Coronary artery (tissue), 2 donors: ENCODE results near the gene TMEM158.

Experiments
- DNase-seq: peaks from one replicate; pipeline ENCODE4 v3.0.0-alpha.2; 2017; ENCODE audit warnings: low spot score
- H3K27ac ChIP-seq, 2 donors: fragments of 200-600 bp; sonication (generic); one replicate each; pipeline ENCODE4 v1.5.1; 2016 to 2019
- H3K4me3 ChIP-seq: fragments of 200-600 bp; sonication (generic); 2 replicates; pipeline ENCODE4 v1.5.1; 2016; ENCODE audit warnings: mild to moderate bottlenecking, moderate library complexity
- TF ChIP-seq, protein P1 (sequence below): fragments of 200-600 bp; sonication (generic); IDR thresholded peaks from one replicate; pipeline ENCODE4 v1.5.1; 2019; ENCODE audit warnings: antibody characterized with exemption

The TMEM158 gene

DNA sequence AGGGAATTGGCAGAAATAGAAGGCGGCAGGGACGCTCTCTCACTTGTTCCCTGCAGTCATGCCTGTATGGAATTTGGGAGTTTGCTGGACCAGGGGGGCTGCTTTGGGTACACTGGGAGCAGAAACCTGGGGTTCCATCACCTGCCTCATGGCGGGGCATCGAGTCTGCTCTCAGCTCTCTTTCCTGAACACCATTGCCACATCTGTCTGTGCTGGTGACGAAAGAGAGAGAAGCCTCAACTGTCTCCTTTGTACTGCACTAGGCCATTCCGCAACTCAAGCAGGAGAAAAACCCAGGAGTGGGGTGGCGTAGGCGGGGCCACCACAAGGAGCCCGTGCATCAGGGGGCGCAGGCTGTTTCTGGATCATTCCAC, 14.0 kb downstream of the TMEM158 start:
- TF ChIP-seq, protein P1, sequence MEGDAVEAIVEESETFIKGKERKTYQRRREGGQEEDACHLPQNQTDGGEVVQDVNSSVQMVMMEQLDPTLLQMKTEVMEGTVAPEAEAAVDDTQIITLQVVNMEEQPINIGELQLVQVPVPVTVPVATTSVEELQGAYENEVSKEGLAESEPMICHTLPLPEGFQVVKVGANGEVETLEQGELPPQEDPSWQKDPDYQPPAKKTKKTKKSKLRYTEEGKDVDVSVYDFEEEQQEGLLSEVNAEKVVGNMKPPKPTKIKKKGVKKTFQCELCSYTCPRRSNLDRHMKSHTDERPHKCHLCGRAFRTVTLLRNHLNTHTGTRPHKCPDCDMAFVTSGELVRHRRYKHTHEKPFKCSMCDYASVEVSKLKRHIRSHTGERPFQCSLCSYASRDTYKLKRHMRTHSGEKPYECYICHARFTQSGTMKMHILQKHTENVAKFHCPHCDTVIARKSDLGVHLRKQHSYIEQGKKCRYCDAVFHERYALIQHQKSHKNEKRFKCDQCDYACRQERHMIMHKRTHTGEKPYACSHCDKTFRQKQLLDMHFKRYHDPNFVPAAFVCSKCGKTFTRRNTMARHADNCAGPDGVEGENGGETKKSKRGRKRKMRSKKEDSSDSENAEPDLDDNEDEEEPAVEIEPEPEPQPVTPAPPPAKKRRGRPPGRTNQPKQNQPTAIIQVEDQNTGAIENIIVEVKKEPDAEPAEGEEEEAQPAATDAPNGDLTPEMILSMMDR, result no peak
- no peak overlapping the region for H3K4me3 ChIP-seq
- DNase-seq, result no peak
- no peak overlapping the region for H3K27ac ChIP-seq

DNA sequence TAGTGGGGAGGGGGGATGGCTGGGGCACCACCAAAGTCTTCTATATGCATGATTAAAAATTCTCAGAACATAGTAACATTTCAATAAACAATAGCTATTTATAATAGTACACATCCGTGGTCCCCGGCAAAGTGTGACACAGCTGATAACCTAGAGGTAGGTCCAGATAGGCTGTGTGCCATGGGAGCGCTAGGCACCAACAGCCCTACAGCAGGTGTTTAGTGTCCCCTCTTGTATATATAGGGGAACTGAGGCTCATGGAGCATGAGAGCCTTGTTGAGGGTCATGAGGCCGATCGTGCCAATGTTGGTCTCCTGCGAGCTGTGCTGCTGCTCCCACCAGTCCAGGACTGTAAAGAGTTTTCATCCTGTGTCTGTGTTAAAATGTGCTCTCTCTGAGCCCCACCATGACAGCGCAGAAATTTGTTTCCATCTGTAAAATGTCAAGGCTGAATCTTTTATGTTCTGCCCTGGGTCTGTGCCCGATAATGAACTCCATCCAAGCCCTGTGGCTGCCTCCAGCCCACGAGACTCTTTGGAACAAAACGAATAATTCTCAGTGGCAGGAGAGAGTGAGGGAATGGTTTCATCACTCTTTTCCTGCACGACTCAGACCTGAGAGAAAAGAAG, 14.5 kb downstream of the TMEM158 start:
- Histone ChIP-seq H3K27ac (no peak overlapping the region), H3K4me3 (no peak overlapping the region)
- TF ChIP-seq, protein P1, result no peak
- DNase-seq, result no peak

DNA sequence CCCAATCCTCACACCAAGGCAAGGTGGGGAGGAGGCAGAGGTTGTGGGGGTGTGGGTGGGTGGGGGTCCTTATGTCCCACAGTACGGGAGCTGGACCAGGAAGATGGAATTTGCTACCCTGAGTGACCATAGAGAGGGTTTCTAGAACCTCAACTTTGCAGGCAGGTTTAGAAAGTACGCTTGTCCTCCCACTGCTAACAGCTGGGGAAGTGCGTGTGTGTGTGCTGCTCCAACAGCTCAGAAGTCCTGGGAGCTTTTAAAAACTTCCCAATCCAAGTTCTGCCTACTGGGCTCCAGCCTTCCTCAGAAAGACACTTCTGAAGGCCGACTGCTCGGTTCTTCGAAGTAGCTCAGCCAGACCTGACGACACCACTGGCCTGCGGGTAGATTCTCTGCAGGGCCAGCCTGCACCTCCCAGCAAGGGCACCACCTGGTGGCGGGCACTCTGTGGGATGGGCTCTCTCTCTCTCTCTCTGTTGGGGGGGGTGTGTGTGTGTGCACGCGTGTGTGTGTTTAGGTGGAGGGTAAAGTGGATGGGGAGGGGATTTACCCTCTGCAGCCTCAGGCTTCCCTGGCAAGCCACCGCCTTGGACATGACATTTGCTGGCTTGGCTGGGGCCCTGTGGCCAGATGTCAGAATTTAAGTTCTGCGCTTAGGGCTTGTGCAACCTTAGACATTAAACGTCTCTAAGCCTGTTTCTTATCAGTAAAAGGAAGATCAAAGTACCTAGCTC, 15.6 kb downstream of the TMEM158 start:
- TF ChIP-seq, protein P1, result no peak
- H3K27ac ChIP-seq, result no peak overlapping the region
- no peak for DNase-seq
- no peak overlapping the region for H3K4me3 ChIP-seq

DNA sequence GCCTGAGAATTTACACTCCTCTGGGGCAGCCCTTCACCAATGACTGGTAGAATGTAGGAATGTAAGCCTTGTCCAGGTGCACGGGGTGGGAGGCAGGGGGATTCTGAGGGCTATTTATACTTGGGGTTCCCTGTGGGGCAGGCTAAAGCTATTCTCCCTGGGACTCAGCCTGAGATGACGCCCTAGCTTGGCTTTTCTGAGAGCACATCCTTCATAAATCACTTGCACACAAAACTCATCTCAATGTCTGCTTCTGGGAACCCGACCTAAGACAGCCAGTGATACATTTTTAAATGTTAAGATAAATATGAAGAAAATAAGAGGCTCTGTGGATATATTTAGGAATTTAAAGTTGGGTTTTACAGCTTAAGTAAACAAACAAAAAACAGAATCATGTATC, 16.6 kb downstream of the TMEM158 start:
- no peak overlapping the region for H3K27ac ChIP-seq
- TF ChIP-seq, protein P1, result no peak

GRCh38 chr3:45208586-45208985, 17.5 kb downstream of the TMEM158 start:
- TF ChIP-seq, protein P1, result no peak
- Histone ChIP-seq H3K27ac (no peak overlapping the region), H3K4me3 (no peak overlapping the region)
- no peak for DNase-seq

More for the DNA sequence above, 16.6 kb downstream of the TMEM158 start:
- DNase-seq, result no peak
- H3K4me3 ChIP-seq, result no peak overlapping the region

- H3K27ac ChIP-seq, result no peak overlapping the region
- TF ChIP-seq, protein P1, result no peak
- DNase-seq, result no peak
Observed at GRCh38 chr3:45207446-45207845, 18.6 kb downstream of the TMEM158 start.

DNA sequence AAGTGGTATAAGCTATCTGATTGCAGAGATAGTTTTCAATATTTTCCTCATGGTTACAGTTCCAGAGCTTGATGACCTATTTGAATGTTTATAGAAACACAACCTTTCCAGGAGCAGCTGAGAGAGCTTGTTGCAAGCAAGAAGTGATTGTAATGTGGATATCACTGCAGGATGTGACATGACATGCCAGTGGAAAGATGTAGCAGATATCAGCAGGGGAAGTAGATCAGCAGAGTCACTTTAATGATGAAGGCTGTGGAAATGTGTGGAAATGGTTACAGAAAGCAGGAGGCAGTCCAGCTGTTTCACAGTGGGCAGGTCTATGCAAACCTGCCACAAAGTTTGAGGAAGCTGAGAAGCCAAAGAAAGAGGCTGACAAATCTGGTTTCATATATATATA, 21.0 kb downstream of the TMEM158 start:
- Histone ChIP-seq H3K27ac (no peak overlapping the region), H3K4me3 (no peak overlapping the region)
- TF ChIP-seq, protein P1, result no peak
- no peak for DNase-seq

More at GRCh38 chr3:45207446-45207845, 18.6 kb downstream of the TMEM158 start:
- no peak overlapping the region for H3K4me3 ChIP-seq
